Astrocyte (in vitro differentiated cells and primary cell): Measurements from ENCODE around the gene TAS2R7. TPM values are rescaled to one million over a fixed set of nuclear protein-coding genes. Genes with fewer than 3 reads are reported as not detected.
A peak's percentile ranks its signal among the peaks of the same experiment; 100 is the strongest.

ENCODE experiments used
- DNase-seq: peaks from one replicate; pipeline ENCODE4 v3.0.0-alpha.2; 2010; ENCODE audit warnings: low read depth
- FAIRE-seq: peaks from 2 replicates; lab custom pipeline; 2011; peaks lifted over from hg19 to GRCh38; lab: Jason Lieb, UNC
- H2AFZ ChIP-seq: 2 replicates; pipeline ENCODE4 v1.6.0; 2012; ENCODE audit warnings: low read depth, low read length, inconsistent platforms
- H3K27ac ChIP-seq: 2 replicates; pipeline ENCODE4 v1.5.1; 2011; ENCODE audit warnings: low read depth, low read length, inconsistent platforms
- H3K27me3 ChIP-seq: 2 replicates; pipeline ENCODE4 v1.6.0; 2011; ENCODE audit warnings: low read length, inconsistent platforms; ENCODE audit not compliant: insufficient read depth
- H3K36me3 ChIP-seq: 2 replicates; pipeline ENCODE4 v1.5.1; 2011; ENCODE audit warnings: low read length, inconsistent platforms; ENCODE audit not compliant: insufficient read depth
- H3K4me1 ChIP-seq: 2 replicates; pipeline ENCODE4 v1.5.1; 2011; ENCODE audit warnings: low read length, inconsistent platforms; ENCODE audit not compliant: insufficient read depth
- H3K4me2 ChIP-seq: 2 replicates; pipeline ENCODE4 v1.6.0; 2012; ENCODE audit warnings: low read length, inconsistent platforms
- H3K4me3 ChIP-seq: 2 replicates; pipeline ENCODE4 v1.5.1; 2011; ENCODE audit warnings: low read depth, mild to moderate bottlenecking, low read length, inconsistent platforms; ENCODE audit not compliant: insufficient read depth
- H3K79me2 ChIP-seq: 2 replicates; pipeline ENCODE4 v1.6.0; 2012; ENCODE audit warnings: mild to moderate bottlenecking, low read length, inconsistent platforms; ENCODE audit not compliant: insufficient read depth
- H3K9ac ChIP-seq: 2 replicates; pipeline ENCODE4 v1.6.0; 2012; ENCODE audit warnings: mild to moderate bottlenecking, low read length, inconsistent platforms
- H3K9me3 ChIP-seq: 2 replicates; pipeline ENCODE4 v1.5.1; 2012; ENCODE audit warnings: low read depth, mild to moderate bottlenecking, low read length, inconsistent platforms; ENCODE audit not compliant: insufficient read depth
- H4K20me1 ChIP-seq: 2 replicates; pipeline ENCODE4 v1.6.0; 2012; ENCODE audit warnings: low read length, inconsistent platforms; ENCODE audit not compliant: insufficient read depth
- H3K27ac Mint-ChIP-seq: one replicate; pipeline ENCODE4 v1.8.0; 2021; ENCODE audit warnings: mild to moderate bottlenecking, mixed read lengths; ENCODE audit not compliant: unreplicated experiment
- H3K27me3 Mint-ChIP-seq: one replicate; pipeline ENCODE4 v1.8.0; 2021; ENCODE audit warnings: low read depth, mixed read lengths; ENCODE audit not compliant: unreplicated experiment
- H3K36me3 Mint-ChIP-seq: one replicate; pipeline ENCODE4 v1.8.0; 2021; ENCODE audit warnings: low read depth, mixed read lengths; ENCODE audit not compliant: unreplicated experiment
- H3K4me1 Mint-ChIP-seq: one replicate; pipeline ENCODE4 v1.8.0; 2021; ENCODE audit warnings: low read depth, mixed read lengths; ENCODE audit not compliant: unreplicated experiment
- H3K4me3 Mint-ChIP-seq: one replicate; pipeline ENCODE4 v1.8.0; 2021; ENCODE audit warnings: mild to moderate bottlenecking, moderate library complexity, mixed read lengths; ENCODE audit not compliant: unreplicated experiment
- H3K9me3 Mint-ChIP-seq: one replicate; pipeline ENCODE4 v1.8.0; 2021; ENCODE audit warnings: mild to moderate bottlenecking, mixed read lengths; ENCODE audit not compliant: unreplicated experiment
- CTCF ChIP-seq: IDR thresholded peaks from 2 replicates; pipeline ENCODE4 v1.5.1; 2011; ENCODE audit warnings: low read depth, mild to moderate bottlenecking, inconsistent platforms, low read length, moderate library complexity; ENCODE audit not compliant: insufficient read depth
- EZH2 ChIP-seq: IDR thresholded peaks from 2 replicates; pipeline ENCODE4 v1.6.1; 2012; ENCODE audit warnings: mild to moderate bottlenecking, low read length, inconsistent platforms; ENCODE audit not compliant: insufficient read depth
- total RNA-seq: library from RNA; stranded (reverse); gene quantifications from 2 replicates; pipeline ENCODE4 v1.2.1, GENCODE V29; 2021

TAS2R7 gene
- total RNA-seq, 1 donor from 2014 or later: not detected

GRCh38 chr12:10783252-10783651 lies 19.2 kb downstream of the TAS2R7 start:
- Histone ChIP-seq H2AFZ (no peak overlapping the region), H3K27me3 (no peaks in the 10 kb centered on the region)
- no peak for FAIRE-seq

GRCh38 chr12:10779103-10779502 lies 23.3 kb downstream of the TAS2R7 start:
- Histone ChIP-seq H3K79me2 (no peaks in the 10 kb centered on the region), H4K20me1 (no peaks in the 10 kb centered on the region), H3K9ac (no peak overlapping the region), H3K4me1 (no peaks in the 10 kb centered on the region), H3K27me3 (peaks cover 4% of the 10 kb centered on the region), H3K4me3 (no peak overlapping the region), H2AFZ (no peak overlapping the region), H3K27ac (no peak overlapping the region), H3K9me3 (no peaks in the 10 kb centered on the region), H3K36me3 (no peaks in the 10 kb centered on the region), H3K4me2 (no peak overlapping the region)
- Mint-ChIP-seq H3K4me3 (no peak overlapping the region), H3K9me3 (no peaks in the 10 kb centered on the region), H3K4me1 (peaks cover 4% of the 10 kb centered on the region), H3K27me3 (peaks cover 2% of the 10 kb centered on the region), H3K27ac (peak overlapping the region; percentile 7), H3K36me3 (no peaks in the 10 kb centered on the region)
- DNase-seq: no peak
- FAIRE-seq: no peak
- TF ChIP-seq EZH2: no peak
- no peak for TF ChIP-seq CTCF

More at GRCh38 chr12:10783252-10783651, 19.2 kb downstream of the TAS2R7 start:
- Mint-ChIP-seq H3K9me3 (no peaks in the 10 kb centered on the region), H3K4me3 (no peak overlapping the region), H3K4me1 (peaks cover 4% of the 10 kb centered on the region), H3K27me3 (peaks cover 2% of the 10 kb centered on the region), H3K36me3 (no peaks in the 10 kb centered on the region), H3K27ac (no peak overlapping the region)
- Histone ChIP-seq H3K9ac (no peak overlapping the region), H3K4me2 (no peak overlapping the region), H3K9me3 (no peaks in the 10 kb centered on the region), H3K4me1 (no peaks in the 10 kb centered on the region), H3K4me3 (no peak overlapping the region), H3K36me3 (no peaks in the 10 kb centered on the region), H3K27ac (no peak overlapping the region), H3K79me2 (no peaks in the 10 kb centered on the region), H4K20me1 (no peaks in the 10 kb centered on the region)
- no peak for DNase-seq
- TF ChIP-seq CTCF (no peak), EZH2 (no peak)

- no peak overlapping the region for H3K4me3 Mint-ChIP-seq
- no peak overlapping the region for H3K27ac ChIP-seq
- H3K27me3 Mint-ChIP-seq: peaks cover 17% of the 10 kb centered on the region
- H3K9ac ChIP-seq: no peak overlapping the region
- FAIRE-seq: peak; percentile 66
- peak; percentile 10 for DNase-seq
- peaks cover 37% of the 10 kb centered on the region for H3K27me3 ChIP-seq
- no peak overlapping the region for H3K4me3 ChIP-seq
- no peaks in the 10 kb centered on the region for H3K36me3 Mint-ChIP-seq
- no peaks in the 10 kb centered on the region for H3K9me3 ChIP-seq
- no peaks in the 10 kb centered on the region for H3K9me3 Mint-ChIP-seq
- no peak overlapping the region for H3K27ac Mint-ChIP-seq
- no peaks in the 10 kb centered on the region for H3K4me1 ChIP-seq
- TF ChIP-seq EZH2 (no peak), CTCF (peak; percentile 68)
- H3K4me2 ChIP-seq: no peak overlapping the region
- H3K79me2 ChIP-seq: no peaks in the 10 kb centered on the region
- no peak overlapping the region for H2AFZ ChIP-seq
- H3K4me1 Mint-ChIP-seq: no peaks in the 10 kb centered on the region
- no peaks in the 10 kb centered on the region for H3K36me3 ChIP-seq
- no peaks in the 10 kb centered on the region for H4K20me1 ChIP-seq
Measured at GRCh38 chr12:10771132-10771733, 31.2 kb downstream of the TAS2R7 start.
